ENCODE measurements around the gene OR52A1. TPM values are rescaled to one million over a fixed set of nuclear protein-coding genes. Genes with fewer than 3 reads are reported as not detected.
A peak's percentile ranks its signal among the peaks of the same experiment; 100 is the strongest.

The OR52A1 gene
- not detected in 2 replicates for total RNA-seq

GRCh38 chr11:5154657-5155056, at the start of gene OR52A1:
TSS of gene OR52A1 (minus strand) at chr11:5154757. CDS start at chr11:5152369, 2,388 bp downstream.
- no peak within 1 kb of the TSS for H3K4me3 ChIP-seq (ENCODE audit: low read depth, low read length)
- DNase-seq (ENCODE audit: low read depth): no peak
- no peak for TF ChIP-seq CTCF (IDR thresholded peaks at IDR 0.05; ENCODE audit: insufficient read depth, low read depth, low read length)

GRCh38 chr11:5203366-5203765, 48.8 kb upstream of the OR52A1 start:
- H3K4me3 ChIP-seq (ENCODE audit: low read depth, low read length): no peak overlapping the region
- no peak for TF ChIP-seq CTCF (IDR thresholded peaks at IDR 0.05; ENCODE audit: insufficient read depth, low read depth, low read length)
- no peak for DNase-seq (ENCODE audit: low read depth)

- no peak for TF ChIP-seq CTCF (IDR thresholded peaks at IDR 0.05; ENCODE audit: insufficient read depth, low read depth, low read length)
- DNase-seq (ENCODE audit: low read depth): no peak
- no peak within 1 kb of the TSS for H3K4me3 ChIP-seq (ENCODE audit: low read depth, low read length)
These were observed 46.0 kb upstream of the OR52A1 start, which contains the start of gene OR51V1 for GRCh38 chr11:5200582-5200981. TSS of gene OR51V1 (minus strand) at chr11:5200682. CDS start at chr11:5200682, 0 bp downstream.

GRCh38 chr11:5198285-5198684, 43.7 kb upstream of the OR52A1 start:
- no peak for DNase-seq (ENCODE audit: low read depth)
- no peak overlapping the region for H3K4me3 ChIP-seq (ENCODE audit: low read depth, low read length)
- TF ChIP-seq CTCF (IDR thresholded peaks at IDR 0.05; ENCODE audit: insufficient read depth, low read depth, low read length): no peak

- DNase-seq (ENCODE audit: low read depth): peak; percentile 24
- no peak overlapping the region for H3K4me3 ChIP-seq (ENCODE audit: low read depth, low read length)
- no peak for TF ChIP-seq CTCF (IDR thresholded peaks at IDR 0.05; ENCODE audit: insufficient read depth, low read depth, low read length)
These were observed 43.0 kb upstream of the OR52A1 start for GRCh38 chr11:5197536-5197935.

- peak; percentile 8 for DNase-seq (ENCODE audit: low read depth)
- no peak for TF ChIP-seq CTCF (IDR thresholded peaks at IDR 0.05; ENCODE audit: insufficient read depth, low read depth, low read length)
These were observed 42.2 kb upstream of the OR52A1 start for GRCh38 chr11:5196731-5197130.

GRCh38 chr11:5196067-5196466, 41.5 kb upstream of the OR52A1 start:
- no peak for TF ChIP-seq CTCF (IDR thresholded peaks at IDR 0.05; ENCODE audit: insufficient read depth, low read depth, low read length)
- DNase-seq (ENCODE audit: low read depth): no peak
- no peak overlapping the region for H3K4me3 ChIP-seq (ENCODE audit: low read depth, low read length)

More at GRCh38 chr11:5196731-5197130, 42.2 kb upstream of the OR52A1 start:
- no peak overlapping the region for H3K4me3 ChIP-seq (ENCODE audit: low read depth, low read length)
